H9 (cell line): ENCODE measurements around the gene ZFAND3. TPM values are rescaled to one million over a fixed set of nuclear protein-coding genes. Genes with fewer than 3 reads are reported as not detected.

Experiments used
- DNase-seq: peaks from one replicate; pipeline ENCODE4 v3.0.0-alpha.2; 2017
- H2AFZ ChIP-seq: one replicate; pipeline ENCODE4 v1.6.1; 2013; ENCODE audit warnings: mild to moderate bottlenecking, low read length, control low read depth, moderate library complexity
- H2AK5ac ChIP-seq: 2 replicates; pipeline ENCODE4 v1.6.1; 2013; ENCODE audit warnings: low read length, control low read depth, mixed read lengths; ENCODE audit not compliant: insufficient read length
- H2BK120ac ChIP-seq: one replicate; pipeline ENCODE4 v1.6.1; 2013; ENCODE audit warnings: low read depth, mild to moderate bottlenecking, low read length, control low read depth, inconsistent platforms; ENCODE audit not compliant: poor library complexity, severe bottlenecking
- H2BK12ac ChIP-seq: 2 replicates; pipeline ENCODE4 v1.6.1; 2013; ENCODE audit warnings: low read length, control low read depth, mixed read lengths, low read depth; ENCODE audit not compliant: insufficient read length
- H2BK15ac ChIP-seq: 2 replicates; pipeline ENCODE4 v1.6.1; 2013; ENCODE audit warnings: low read depth, low read length, control low read depth
- H2BK20ac ChIP-seq: one replicate; pipeline ENCODE4 v1.6.1; 2013; ENCODE audit warnings: low read depth, mild to moderate bottlenecking, low read length, control low read depth, inconsistent platforms; ENCODE audit not compliant: poor library complexity, severe bottlenecking
- H2BK5ac ChIP-seq: 2 replicates; pipeline ENCODE4 v1.6.1; 2013; ENCODE audit warnings: low read length, control low read depth, mixed read lengths; ENCODE audit not compliant: insufficient read length
- H3K14ac ChIP-seq: 2 replicates; pipeline ENCODE4 v1.6.1; 2013; ENCODE audit warnings: low read length, control low read depth; ENCODE audit not compliant: insufficient read depth
- H3K18ac ChIP-seq: 2 replicates; pipeline ENCODE4 v1.6.1; 2013; ENCODE audit warnings: low read depth, mild to moderate bottlenecking, mixed read lengths, low read length, control low read depth; ENCODE audit not compliant: insufficient read length
- H3K23ac ChIP-seq: 2 replicates; pipeline ENCODE4 v1.6.1; 2013; ENCODE audit warnings: low read length, control low read depth, mixed read lengths, low read depth; ENCODE audit not compliant: insufficient read length
- H3K23me2 ChIP-seq: 2 replicates; pipeline ENCODE4 v1.6.1; 2013; ENCODE audit warnings: low read depth, mild to moderate bottlenecking, mixed read lengths, low read length, control low read depth; ENCODE audit not compliant: insufficient read length, poor library complexity, severe bottlenecking
- H3K27ac ChIP-seq: 2 replicates; pipeline ENCODE4 v1.5.1; 2013; ENCODE audit warnings: low read length, control low read depth, mixed read lengths, low read depth; ENCODE audit not compliant: insufficient read length
- H3K27me3 ChIP-seq: 2 replicates; pipeline ENCODE4 v1.6.1; 2013; ENCODE audit warnings: low read length, control low read depth, inconsistent platforms; ENCODE audit not compliant: insufficient read depth
- H3K4ac ChIP-seq: 2 replicates; pipeline ENCODE4 v1.6.1; 2013; ENCODE audit warnings: low read depth, mild to moderate bottlenecking, control low read depth, inconsistent platforms, low read length, moderate library complexity
- H3K4me1 ChIP-seq: 2 replicates; pipeline ENCODE4 v1.6.1; 2013; ENCODE audit warnings: low read length, control low read depth, inconsistent platforms; ENCODE audit not compliant: insufficient read depth
- H3K4me2 ChIP-seq: 2 replicates; pipeline ENCODE4 v1.6.1; 2013; ENCODE audit warnings: low read length, control low read depth, mixed read lengths; ENCODE audit not compliant: insufficient read length, insufficient read depth
- H3K56ac ChIP-seq: 2 replicates; pipeline ENCODE4 v1.6.1; 2013; ENCODE audit warnings: low read depth, mild to moderate bottlenecking, mixed read lengths, low read length, control low read depth; ENCODE audit not compliant: insufficient read length
- H3K79me1 ChIP-seq: 2 replicates; pipeline ENCODE4 v1.6.1; 2013; ENCODE audit warnings: low read depth, mild to moderate bottlenecking, moderate library complexity, low read length, control low read depth, inconsistent platforms; ENCODE audit not compliant: insufficient read depth, poor library complexity, severe bottlenecking
- H3K79me2 ChIP-seq: 2 replicates; pipeline ENCODE4 v1.6.1; 2013; ENCODE audit warnings: low read length, control low read depth, inconsistent platforms; ENCODE audit not compliant: insufficient read depth
- H3K9ac ChIP-seq: 2 replicates; pipeline ENCODE4 v1.6.1; 2013; ENCODE audit warnings: low read length, control low read depth, mixed read lengths; ENCODE audit not compliant: insufficient read length; ENCODE audit errors: extremely low read depth
- H3K9me3 ChIP-seq: one replicate; pipeline ENCODE4 v1.6.1; 2013; ENCODE audit warnings: low read depth, low read length, inconsistent platforms; ENCODE audit not compliant: control insufficient read depth
- H3T11ph ChIP-seq: one replicate; pipeline ENCODE4 v1.6.1; 2013; ENCODE audit warnings: mild to moderate bottlenecking, low read length, control low read depth, inconsistent platforms
- H4K20me1 ChIP-seq: one replicate; pipeline ENCODE4 v1.6.1; 2013; ENCODE audit not compliant: control insufficient read depth, insufficient read length, insufficient read depth
- H4K5ac ChIP-seq: 2 replicates; pipeline ENCODE4 v1.6.1; 2013; ENCODE audit warnings: low read depth, mild to moderate bottlenecking, mixed read lengths, low read length, control low read depth; ENCODE audit not compliant: insufficient read length
- H4K8ac ChIP-seq: replicated peaks from 2 replicates; pipeline ENCODE4 v1.6.1; 2013; ENCODE audit warnings: low read length, control low read depth, mixed read lengths, low read depth; ENCODE audit not compliant: insufficient read length
- H4K91ac ChIP-seq: 2 replicates; pipeline ENCODE4 v1.6.1; 2013; ENCODE audit warnings: low read depth, mild to moderate bottlenecking, moderate library complexity, mixed read lengths, low read length, control low read depth; ENCODE audit not compliant: insufficient read length
- H3K27ac Mint-ChIP-seq, 3 experiments: 2 replicates in 2 of 3; 3 replicates in 1 of 3; pipeline ENCODE4 v1.8.0; 2020 to 2021; ENCODE audit warnings: mixed read lengths in 3 of 3, mild to moderate bottlenecking in 1 of 3, moderate library complexity in 1 of 3
- H3K27me3 Mint-ChIP-seq: 2 replicates; pipeline ENCODE4 v1.8.0; 2021; ENCODE audit warnings: low read depth, mild to moderate bottlenecking, moderate library complexity, mixed read lengths
- H3K36me3 Mint-ChIP-seq, 3 experiments: 2 replicates in 2 of 3; 3 replicates in 1 of 3; pipeline ENCODE4 v1.8.0; 2020 to 2021; ENCODE audit warnings: low read depth in 3 of 3, mixed read lengths in 3 of 3; ENCODE audit not compliant: insufficient read depth in 1 of 3
- H3K4me1 Mint-ChIP-seq, 2 experiments: 2 replicates each; pipeline ENCODE4 v1.8.0; 2020; ENCODE audit warnings: mixed read lengths in 2 of 2
- H3K4me3 Mint-ChIP-seq, 2 experiments: 2 replicates in 1 of 2; 3 replicates in 1 of 2; pipeline ENCODE4 v1.8.0; 2020 to 2021; ENCODE audit warnings: mild to moderate bottlenecking in 2 of 2, mixed read lengths in 2 of 2, moderate library complexity in 1 of 2
- H3K9me3 Mint-ChIP-seq, 2 experiments: 2 replicates in 1 of 2; 3 replicates in 1 of 2; pipeline ENCODE4 v1.8.0; 2020; ENCODE audit warnings: mild to moderate bottlenecking in 2 of 2, mixed read lengths in 2 of 2, moderate library complexity in 1 of 2
- CTCF ChIP-seq: fragments of 200-600 bp; sonication (generic); conservative IDR thresholded peaks from 3 replicates; pipeline ENCODE4 v1.8.0; 2021; ENCODE audit warnings: antibody characterized with exemption, mild to moderate bottlenecking
- WGBS: extraction: QIAGEN DNeasy Blood & Tissue Kit; methylation state at CpG from one replicate; pipeline ENCODE4 v1.1.7; 2013; ENCODE audit warnings: missing lambda C conversion rate, low lambda C conversion rate, mixed read lengths; ENCODE audit not compliant: insufficient read length; ENCODE audit errors: extremely low coverage; 5-methylcytosine and 5-hydroxymethylcytosine counted together
- total RNA-seq: library from RNA; stranded (reverse); gene quantifications from 2 replicates; pipeline ENCODE4 v1.2.1, GENCODE V29; 2021

ZFAND3 gene
- total RNA-seq, 1 experiment from 2014 or later = 57.7 TPM

GRCh38 chr6:38159596-38159995 is 340.1 kb downstream of the ZFAND3 start:
- Histone ChIP-seq H2BK120ac (no peak overlapping the region), H3K4me1 (no peaks in the 10 kb centered on the region)

More at GRCh38 chr6:38159596-38159995, 340.1 kb downstream of the ZFAND3 start:
- H2BK12ac ChIP-seq = no peak overlapping the region
- Mint-ChIP-seq H3K36me3 (peaks cover 2 to 12% (median 4%) of the 10 kb centered on the region in 3 experiments; a peak in 5 of 7 replicates), H3K27me3 (no peaks in the 10 kb centered on the region; the same call in 1 of the 2 replicates), H3K9me3 (no peaks in the 10 kb centered on the region), H3K4me1 (peaks cover 0 to 9% of the 10 kb centered on the region in 2 experiments; a peak in 2 of 4 replicates), H3K27ac (no peak overlapping the region), H3K4me3 (no peak overlapping the region)
- no peak overlapping the region for H3K9ac ChIP-seq
- TF ChIP-seq CTCF = no peak
- no peak overlapping the region for H2BK15ac ChIP-seq
- H3K18ac ChIP-seq = no peak overlapping the region
- no peak overlapping the region for H4K5ac ChIP-seq
- H2BK20ac ChIP-seq = no peak overlapping the region
- no peaks in the 10 kb centered on the region for H3K27me3 ChIP-seq
- no peaks in the 10 kb centered on the region for H3K23me2 ChIP-seq
- H3K79me2 ChIP-seq = no peaks in the 10 kb centered on the region
- H3K79me1 ChIP-seq = no peaks in the 10 kb centered on the region
- no peak overlapping the region for H3T11ph ChIP-seq
- H3K23ac ChIP-seq = no peak overlapping the region
- no peak overlapping the region for H4K91ac ChIP-seq
- no peaks in the 10 kb centered on the region for H3K9me3 ChIP-seq
- H2AK5ac ChIP-seq = no peak overlapping the region
- H3K56ac ChIP-seq = no peak overlapping the region
- H4K8ac ChIP-seq = no peak overlapping the region
- no peaks in the 10 kb centered on the region for H4K20me1 ChIP-seq
- no CpG with 5 or more reads among the region's 8 CpGs for WGBS
- no peak overlapping the region for H3K27ac ChIP-seq
- no peak overlapping the region for H2AFZ ChIP-seq
- H2BK5ac ChIP-seq = no peak overlapping the region
- no peak for DNase-seq
- no peak overlapping the region for H3K4me2 ChIP-seq
- H3K4ac ChIP-seq = no peak overlapping the region
- no peak overlapping the region for H3K14ac ChIP-seq
